GM12891 (cell line): ENCODE results near the gene NDC80.

Source experiments
- POLR2A ChIP-seq: IDR thresholded peaks from 2 replicates; pipeline ENCODE4 v1.6.1; 2011; ENCODE audit warnings: low read depth, low read length, control low read depth
- POLR2AphosphoS5 ChIP-seq: IDR thresholded peaks from 2 replicates; pipeline ENCODE4 v1.6.1; 2011; ENCODE audit warnings: low read depth, low read length, control low read depth
- TAF1 ChIP-seq: IDR thresholded peaks from 2 replicates; pipeline ENCODE4 v1.6.1; 2011; ENCODE audit warnings: low read depth, low read length, control low read depth

DNA sequence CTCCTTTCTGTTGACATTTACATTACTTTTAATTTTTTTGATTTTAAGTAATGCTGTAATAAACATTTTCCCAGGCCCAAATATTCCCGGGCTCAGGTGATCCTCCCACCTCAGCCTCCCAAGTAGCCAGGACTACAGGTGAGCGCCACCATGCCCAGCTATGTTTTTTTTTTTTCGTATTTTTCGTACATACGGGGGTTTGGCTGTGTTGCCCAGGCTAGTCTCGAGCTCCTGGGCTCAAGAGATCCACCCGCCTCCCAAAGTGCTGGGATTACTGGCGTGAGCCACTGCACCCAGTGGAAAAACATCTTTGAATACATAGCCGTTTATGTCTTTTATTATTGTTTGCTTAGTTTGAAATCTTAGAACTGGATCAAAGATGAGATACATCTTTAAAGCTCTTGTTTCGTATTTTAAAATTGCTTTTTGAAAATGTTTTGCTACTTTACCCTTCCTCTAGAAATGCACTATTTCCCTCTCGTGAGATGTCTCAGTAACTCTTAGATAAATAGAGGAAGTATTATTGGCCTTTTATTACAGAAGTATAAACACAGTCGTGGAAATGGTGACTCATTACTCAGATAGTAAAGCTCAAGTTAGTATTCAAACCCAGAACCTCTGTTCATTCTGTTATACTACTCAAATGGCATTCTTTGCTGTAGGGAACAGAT, 86.6 kb downstream of the NDC80 start:
- TF ChIP-seq POLR2A (no peak), POLR2AphosphoS5 (no peak), TAF1 (no peak)
